Gastroesophageal sphincter (tissue), 3 donors: ENCODE data around the gene LMNB1.

ENCODE experiments used
- EP300 ChIP-seq: sonication (generic); formaldehyde crosslinking; IDR thresholded peaks from one replicate; pipeline ENCODE4 v1.6.1; 2017; ENCODE audit warnings: antibody characterized with exemption, mild to moderate bottlenecking
- POLR2A ChIP-seq, 2 donors: fragments of 450-650 bp; IDR thresholded peaks; one replicate each; pipeline ENCODE4 v1.6.1; 2017; ENCODE audit warnings: antibody characterized with exemption in 2 of 2, mild to moderate bottlenecking in 2 of 2, moderate library complexity in 1 of 2
- POLR2AphosphoS5 ChIP-seq: sonication (generic); formaldehyde crosslinking; IDR thresholded peaks from one replicate; pipeline ENCODE4 v1.6.1; 2017; ENCODE audit warnings: antibody characterized with exemption
- TF ChIP-seq, protein P1 (sequence below), 4 experiments: fragments of 200-600 bp in 2 of 4; fragments of 450-650 bp in 2 of 4; sonication (generic) in 1 of 4; IDR thresholded peaks; one replicate each; pipeline ENCODE4 v1.5.1; 2017 to 2019; ENCODE audit warnings: antibody characterized with exemption in 4 of 4, mild to moderate bottlenecking in 2 of 4, moderate library complexity in 2 of 4

DNA sequence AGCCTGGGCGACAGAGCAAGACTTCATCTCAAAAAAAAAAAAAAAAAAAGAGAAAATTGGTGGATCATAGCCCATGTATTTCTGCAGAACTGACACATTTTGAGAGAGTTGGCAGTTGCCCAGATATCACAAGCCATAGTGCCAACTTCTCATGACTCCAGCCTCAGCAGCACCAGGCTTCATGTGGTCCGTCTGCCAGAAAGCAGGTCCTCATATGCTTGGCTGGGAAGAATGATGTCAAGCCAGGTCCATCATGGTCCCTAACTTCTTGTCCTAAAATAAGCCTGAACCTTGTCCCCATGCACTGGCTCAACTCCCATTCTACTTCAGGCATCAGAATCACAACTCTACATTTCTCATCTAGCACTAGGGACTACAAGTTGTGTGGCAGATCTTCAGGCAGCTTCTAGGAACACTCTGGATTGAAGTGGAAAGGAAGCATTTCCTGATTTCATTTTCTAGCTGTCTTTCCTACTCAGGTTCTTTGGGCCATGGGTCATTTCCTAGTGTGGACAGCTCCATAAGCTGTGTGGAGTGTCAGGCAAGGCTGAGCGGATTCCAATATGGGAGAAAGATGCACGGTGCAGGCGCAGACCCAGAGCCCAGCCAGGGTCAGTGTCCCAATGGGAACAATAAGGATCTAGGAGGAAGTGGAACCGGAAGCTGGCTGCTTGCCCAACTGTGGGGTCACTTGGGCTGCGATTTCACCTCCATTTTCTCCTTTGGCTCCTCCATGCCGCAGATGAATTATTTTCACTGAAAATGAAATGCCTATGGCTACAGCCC is 90.1 kb downstream of the LMNB1 start:
- TF ChIP-seq, protein P1, sequence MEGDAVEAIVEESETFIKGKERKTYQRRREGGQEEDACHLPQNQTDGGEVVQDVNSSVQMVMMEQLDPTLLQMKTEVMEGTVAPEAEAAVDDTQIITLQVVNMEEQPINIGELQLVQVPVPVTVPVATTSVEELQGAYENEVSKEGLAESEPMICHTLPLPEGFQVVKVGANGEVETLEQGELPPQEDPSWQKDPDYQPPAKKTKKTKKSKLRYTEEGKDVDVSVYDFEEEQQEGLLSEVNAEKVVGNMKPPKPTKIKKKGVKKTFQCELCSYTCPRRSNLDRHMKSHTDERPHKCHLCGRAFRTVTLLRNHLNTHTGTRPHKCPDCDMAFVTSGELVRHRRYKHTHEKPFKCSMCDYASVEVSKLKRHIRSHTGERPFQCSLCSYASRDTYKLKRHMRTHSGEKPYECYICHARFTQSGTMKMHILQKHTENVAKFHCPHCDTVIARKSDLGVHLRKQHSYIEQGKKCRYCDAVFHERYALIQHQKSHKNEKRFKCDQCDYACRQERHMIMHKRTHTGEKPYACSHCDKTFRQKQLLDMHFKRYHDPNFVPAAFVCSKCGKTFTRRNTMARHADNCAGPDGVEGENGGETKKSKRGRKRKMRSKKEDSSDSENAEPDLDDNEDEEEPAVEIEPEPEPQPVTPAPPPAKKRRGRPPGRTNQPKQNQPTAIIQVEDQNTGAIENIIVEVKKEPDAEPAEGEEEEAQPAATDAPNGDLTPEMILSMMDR (IDR thresholded peaks at IDR 0.05): no peak
- no peak for TF ChIP-seq EP300
- TF ChIP-seq POLR2AphosphoS5: no peak
- no peak for TF ChIP-seq POLR2A (IDR thresholded peaks at IDR 0.05)
